ENCODE measurements around the gene PPP1R15A.
"Not testable (repeated sequence)": the region's sequence is repeated elsewhere in the genome, so short reads cannot be mapped to it uniquely, and the experiment has no call there.

Gene PPP1R15A

DNA sequence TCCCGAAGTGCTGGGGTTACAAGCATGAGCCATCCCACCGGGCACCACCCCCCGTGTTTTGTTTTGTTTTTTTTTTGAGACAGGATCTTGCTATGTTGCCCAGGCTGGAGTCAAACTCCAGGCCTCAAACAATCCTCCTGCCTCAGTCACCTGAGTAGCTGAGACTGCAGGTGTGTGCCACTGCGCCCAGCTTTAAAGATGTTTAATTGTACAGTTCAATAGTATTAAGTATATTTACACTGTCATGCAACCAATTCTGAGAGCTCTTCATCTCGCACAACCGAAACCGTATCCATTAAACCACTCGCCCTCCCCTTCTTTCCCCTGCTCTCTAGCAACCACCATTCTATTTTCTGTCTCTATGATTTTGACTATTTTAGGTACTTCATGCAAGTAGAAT is 43.5 kb downstream of the PPP1R15A start:
- DNase-seq (ENCODE audit: low read depth), result no peak

DNA sequence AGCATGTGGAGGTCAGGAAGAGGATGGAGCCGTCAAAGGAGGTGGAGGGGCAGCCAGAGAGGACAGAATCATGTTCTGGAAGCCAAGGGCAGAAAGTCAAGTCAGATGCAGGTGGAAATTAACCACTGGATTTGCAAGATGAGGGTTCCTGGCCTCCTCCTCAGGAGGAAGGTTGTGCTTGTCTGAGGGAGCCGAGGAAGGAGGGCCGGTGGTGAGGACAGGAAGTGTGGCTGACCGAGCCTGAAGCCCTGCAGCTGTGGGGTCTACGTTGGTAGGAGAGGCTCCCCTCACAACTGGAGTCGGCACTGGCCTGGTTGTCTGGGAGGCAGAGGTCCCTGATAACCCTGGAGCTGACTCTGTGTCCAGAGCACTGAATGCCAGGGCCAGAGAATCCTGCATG is 45.9 kb downstream of the PPP1R15A start:
- no peak for DNase-seq (ENCODE audit: low read depth)

DNA sequence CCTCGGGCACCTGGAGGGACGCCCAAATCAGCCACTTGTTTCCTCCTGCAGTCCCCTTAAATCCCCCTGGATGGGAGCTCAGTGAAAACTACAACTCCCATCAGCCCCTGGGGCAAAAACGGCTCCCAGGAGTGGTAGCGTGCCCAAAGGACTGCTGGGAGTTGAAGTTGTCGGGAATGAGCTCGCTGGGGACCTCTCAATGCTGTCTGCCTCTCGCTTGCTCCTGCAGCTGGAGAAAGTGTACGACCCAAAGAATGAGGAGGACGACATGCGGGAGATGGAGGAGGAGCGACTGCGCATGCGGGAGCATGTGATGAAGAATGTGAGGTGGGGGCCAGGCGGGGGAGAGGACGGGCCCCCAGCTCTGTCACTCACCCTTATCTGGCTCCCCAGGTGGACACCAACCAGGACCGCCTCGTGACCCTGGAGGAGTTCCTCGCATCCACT is 46.6 kb downstream of the PPP1R15A start:
- no peak for DNase-seq (ENCODE audit: low read depth)

GRCh38 chr19:48919271-48919670 is 47.0 kb downstream of the PPP1R15A start:
- not testable (repeated sequence) for DNase-seq (ENCODE audit: low read depth)

DNA sequence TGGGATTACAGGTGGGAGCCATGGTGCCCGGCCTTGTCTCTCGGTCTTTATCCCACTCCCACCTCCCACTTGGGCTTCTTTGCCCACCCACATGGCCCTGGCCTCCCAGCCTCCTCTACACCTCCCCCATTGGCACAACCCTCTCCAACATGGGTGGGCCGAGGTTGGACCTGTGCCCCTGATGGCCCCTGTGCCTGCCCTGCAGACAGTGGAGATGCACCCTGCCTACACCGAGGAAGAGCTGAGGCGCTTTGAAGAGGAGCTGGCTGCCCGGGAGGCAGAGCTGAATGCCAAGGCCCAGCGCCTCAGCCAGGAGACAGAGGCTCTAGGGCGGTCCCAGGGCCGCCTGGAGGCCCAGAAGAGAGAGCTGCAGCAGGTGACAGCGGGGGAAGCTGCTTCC is 48.7 kb downstream of the PPP1R15A start:
- DNase-seq (ENCODE audit: low read depth), result no peak

GRCh38 chr19:48921721-48922500 is 49.7 kb downstream of the PPP1R15A start:
- no peak for DNase-seq (ENCODE audit: low read depth)

GRCh38 chr19:48922548-48923490 is 50.6 kb downstream of the PPP1R15A start:
- DNase-seq (ENCODE audit: low read depth), result no peak

DNA sequence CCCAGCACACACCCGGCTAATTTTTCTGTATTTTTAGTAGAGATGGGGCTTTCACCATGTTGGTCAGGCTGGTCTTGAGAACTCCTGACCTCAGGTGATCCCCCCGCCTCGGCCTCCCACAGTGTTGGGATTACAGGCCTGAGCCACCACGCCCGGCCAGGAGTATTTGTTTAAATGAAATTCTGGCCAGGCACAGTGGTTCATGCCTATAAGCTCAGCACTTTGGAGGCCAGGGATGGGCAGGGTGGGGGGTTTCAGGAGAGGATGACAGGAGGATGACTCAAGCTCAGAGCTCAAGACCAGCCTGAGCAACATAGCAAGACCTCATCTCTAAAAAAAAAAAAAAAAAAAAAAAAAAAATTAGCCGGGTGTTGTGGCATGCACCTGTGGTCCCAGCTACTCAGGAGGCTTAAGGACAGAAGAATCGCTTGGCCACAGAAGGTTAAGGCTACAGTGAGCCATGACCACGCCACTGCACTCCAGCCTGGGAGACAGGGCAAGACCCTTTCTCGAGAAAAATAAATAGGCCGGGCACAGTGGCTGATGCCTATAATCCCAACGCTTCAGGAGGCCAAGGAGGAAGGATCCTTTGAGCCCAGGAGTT is 53.1 kb downstream of the PPP1R15A start:
- DNase-seq (ENCODE audit: low read depth), result no peak

Data from T-helper 22 cell (primary cell).